Measurements from ENCODE around the gene ARFGEF3.

DNA sequence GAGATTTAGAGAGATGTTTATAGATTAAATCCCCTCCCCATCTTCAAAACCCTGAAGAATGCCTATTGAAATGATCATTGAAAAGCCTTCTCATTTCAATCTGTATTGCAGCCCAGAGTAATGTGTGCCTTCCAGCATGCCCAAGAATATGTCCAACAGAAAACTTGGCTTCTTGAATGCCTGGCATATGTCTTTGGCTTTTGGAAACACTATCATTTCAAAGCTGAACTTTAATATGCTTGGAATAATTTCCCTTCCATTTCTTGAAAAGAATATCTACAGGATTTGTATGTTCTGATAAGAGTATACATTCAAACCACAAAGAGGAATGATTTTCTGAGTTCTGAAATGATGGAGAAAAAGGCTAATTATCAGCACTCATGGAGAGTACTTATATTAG lies 68.5 kb downstream of the ARFGEF3 start:
- TF ChIP-seq, protein P1, sequence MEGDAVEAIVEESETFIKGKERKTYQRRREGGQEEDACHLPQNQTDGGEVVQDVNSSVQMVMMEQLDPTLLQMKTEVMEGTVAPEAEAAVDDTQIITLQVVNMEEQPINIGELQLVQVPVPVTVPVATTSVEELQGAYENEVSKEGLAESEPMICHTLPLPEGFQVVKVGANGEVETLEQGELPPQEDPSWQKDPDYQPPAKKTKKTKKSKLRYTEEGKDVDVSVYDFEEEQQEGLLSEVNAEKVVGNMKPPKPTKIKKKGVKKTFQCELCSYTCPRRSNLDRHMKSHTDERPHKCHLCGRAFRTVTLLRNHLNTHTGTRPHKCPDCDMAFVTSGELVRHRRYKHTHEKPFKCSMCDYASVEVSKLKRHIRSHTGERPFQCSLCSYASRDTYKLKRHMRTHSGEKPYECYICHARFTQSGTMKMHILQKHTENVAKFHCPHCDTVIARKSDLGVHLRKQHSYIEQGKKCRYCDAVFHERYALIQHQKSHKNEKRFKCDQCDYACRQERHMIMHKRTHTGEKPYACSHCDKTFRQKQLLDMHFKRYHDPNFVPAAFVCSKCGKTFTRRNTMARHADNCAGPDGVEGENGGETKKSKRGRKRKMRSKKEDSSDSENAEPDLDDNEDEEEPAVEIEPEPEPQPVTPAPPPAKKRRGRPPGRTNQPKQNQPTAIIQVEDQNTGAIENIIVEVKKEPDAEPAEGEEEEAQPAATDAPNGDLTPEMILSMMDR (IDR thresholded peaks at IDR 0.05) = no peak
- TF ChIP-seq POLR2A (IDR thresholded peaks at IDR 0.05) = no peak

Data from heart left ventricle (tissue), 13 donors.